Fibroblast of the aortic adventitia (primary cell): Measurements from ENCODE around the gene RPL13. TPM values are rescaled to one million over a fixed set of nuclear protein-coding genes. Genes with fewer than 3 reads are reported as not detected.

Experiments
- DNase-seq: peaks from one replicate; pipeline ENCODE4 v3.0.0-alpha.2; 2010; ENCODE audit warnings: low read depth
- H3K4me3 ChIP-seq: 2 replicates; pipeline ENCODE4 v1.5.1; 2011; ENCODE audit warnings: low read depth, mild to moderate bottlenecking, control low read depth, low read length, moderate library complexity
- total RNA-seq: library from RNA; depleted of rRNA; stranded (reverse); fragments of >200 nt; gene quantifications from 2 replicates; pipeline ENCODE4 v1.2.3, GENCODE V29; 2012; ENCODE audit warnings: low replicate concordance
- TF ChIP-seq, protein P1 (sequence below): IDR thresholded peaks from 2 replicates; pipeline ENCODE4 v1.5.1; 2011; ENCODE audit warnings: mild to moderate bottlenecking, low read length, control low read depth, inconsistent platforms; ENCODE audit not compliant: insufficient read depth

RPL13 gene
- total RNA-seq, 1 donor = 3,366 TPM

DNA sequence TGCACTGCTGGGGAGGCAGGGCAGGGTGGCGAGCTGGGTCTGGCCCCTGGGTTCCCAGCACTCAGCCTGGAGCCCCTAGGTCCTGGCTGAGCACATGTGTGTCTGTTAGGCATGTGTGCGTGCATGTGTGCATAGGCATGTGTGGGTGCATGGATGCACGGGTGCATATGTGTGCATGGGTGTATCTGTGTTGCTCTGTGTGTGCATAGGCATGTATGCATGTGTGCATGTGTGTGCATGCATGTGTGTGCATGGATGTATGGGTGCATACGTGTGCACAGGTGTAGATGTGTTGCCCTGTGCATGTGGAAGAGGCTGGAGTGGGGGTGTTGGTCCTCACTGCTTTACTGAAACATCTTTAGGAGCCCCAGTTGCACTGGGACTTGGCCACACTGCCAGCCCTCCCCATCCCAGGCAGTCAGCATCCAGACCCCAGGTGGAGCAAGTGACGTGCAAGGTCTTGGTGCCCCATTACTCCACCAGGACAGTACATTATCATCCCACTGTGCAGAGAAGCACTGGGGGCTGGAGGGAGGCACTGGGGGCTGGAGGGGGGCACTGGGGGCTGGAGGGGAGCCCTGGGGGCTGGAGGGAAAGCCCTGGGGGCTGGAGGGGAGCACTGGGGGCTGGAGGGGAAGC lies 42.6 kb downstream of the RPL13 start:
- TF ChIP-seq, protein P1, sequence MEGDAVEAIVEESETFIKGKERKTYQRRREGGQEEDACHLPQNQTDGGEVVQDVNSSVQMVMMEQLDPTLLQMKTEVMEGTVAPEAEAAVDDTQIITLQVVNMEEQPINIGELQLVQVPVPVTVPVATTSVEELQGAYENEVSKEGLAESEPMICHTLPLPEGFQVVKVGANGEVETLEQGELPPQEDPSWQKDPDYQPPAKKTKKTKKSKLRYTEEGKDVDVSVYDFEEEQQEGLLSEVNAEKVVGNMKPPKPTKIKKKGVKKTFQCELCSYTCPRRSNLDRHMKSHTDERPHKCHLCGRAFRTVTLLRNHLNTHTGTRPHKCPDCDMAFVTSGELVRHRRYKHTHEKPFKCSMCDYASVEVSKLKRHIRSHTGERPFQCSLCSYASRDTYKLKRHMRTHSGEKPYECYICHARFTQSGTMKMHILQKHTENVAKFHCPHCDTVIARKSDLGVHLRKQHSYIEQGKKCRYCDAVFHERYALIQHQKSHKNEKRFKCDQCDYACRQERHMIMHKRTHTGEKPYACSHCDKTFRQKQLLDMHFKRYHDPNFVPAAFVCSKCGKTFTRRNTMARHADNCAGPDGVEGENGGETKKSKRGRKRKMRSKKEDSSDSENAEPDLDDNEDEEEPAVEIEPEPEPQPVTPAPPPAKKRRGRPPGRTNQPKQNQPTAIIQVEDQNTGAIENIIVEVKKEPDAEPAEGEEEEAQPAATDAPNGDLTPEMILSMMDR = no peak
- H3K4me3 ChIP-seq = no peak overlapping the region
- DNase-seq = no peak

DNA sequence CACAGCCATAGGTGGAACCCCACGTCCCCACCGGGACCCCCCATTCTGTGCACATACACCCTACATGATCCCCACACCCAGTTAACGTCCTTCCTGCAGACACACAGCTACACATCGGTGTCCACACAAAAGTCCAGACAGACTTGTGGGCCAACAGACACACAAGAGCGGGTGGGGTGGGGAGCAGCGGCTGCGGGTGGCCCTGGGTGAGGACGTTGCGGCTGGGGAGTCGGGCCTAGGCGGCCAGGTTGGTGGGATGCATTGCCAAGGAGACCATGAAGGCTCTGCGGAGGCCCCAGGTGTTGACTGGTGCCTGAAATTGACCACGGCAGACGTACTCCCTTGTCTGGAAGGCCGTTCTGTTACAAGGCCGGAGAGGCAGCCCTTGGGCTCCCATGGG lies 44.3 kb downstream of the RPL13 start:
- DNase-seq = no peak
- TF ChIP-seq, protein P1 = no peak
- H3K4me3 ChIP-seq = no peak overlapping the region

DNA sequence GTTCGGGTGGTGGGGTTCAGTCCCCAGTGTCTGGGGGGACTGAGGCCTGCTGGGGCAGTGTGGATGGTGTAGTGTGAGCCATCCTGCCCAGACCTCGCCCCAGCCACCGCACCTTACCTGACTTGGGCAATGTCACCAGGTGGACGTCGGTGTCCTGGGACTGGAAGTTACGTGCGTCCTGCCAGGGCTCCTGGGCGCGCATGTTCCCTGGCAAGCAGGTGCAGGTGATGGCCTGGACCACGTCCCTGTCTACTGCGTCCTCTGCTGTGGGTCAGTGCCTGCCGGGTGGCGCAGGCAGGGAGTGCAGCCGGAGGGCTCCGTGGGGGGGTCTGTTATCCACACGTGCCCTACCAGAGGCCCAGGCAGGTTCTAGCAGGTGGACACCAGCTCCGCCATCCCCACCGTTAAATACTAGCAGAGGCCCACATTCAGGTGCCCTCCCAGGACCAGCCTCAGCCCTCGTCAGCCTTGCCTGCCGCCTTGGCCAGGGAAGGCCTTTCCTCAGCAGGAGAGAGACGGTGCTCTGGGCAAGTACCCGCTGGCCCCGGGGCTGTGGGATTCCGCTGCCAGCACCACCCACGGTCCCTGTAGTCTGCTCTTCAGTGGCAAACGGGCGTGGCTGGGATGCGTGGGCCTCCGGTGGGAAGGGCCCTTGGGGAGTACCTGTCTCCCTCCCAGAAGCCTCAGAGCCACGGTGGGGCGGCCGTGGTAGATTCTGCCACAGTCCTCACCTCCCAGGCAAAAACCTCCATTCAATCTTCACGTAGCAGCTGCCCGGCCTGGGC lies 44.9 kb downstream of the RPL13 start:
- TF ChIP-seq, protein P1 = no peak
- H3K4me3 ChIP-seq = no peak overlapping the region

DNA sequence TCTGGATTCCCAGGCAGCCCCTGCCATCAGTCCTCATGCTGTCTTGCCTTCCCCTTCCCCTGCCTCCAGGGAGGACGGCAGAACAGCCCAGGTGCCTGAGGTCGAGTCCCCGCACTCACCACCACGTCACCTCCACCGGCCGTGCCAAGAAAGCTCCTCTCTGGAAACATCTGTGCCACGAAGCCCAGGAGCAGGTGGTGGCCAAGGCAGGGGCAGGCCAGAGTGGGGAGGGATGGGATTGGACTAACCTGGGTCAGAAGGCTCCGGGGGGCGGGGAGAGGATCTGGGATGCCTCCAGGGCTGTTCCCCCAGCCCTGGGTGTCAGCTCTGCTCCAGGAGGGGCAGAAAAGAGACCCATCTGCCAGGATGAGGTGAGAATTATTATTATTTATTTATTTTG lies 45.5 kb downstream of the RPL13 start:
- TF ChIP-seq, protein P1 = no peak
- H3K4me3 ChIP-seq = no peak overlapping the region
- no peak for DNase-seq

More for the DNA sequence above, 44.9 kb downstream of the RPL13 start:
- DNase-seq = no peak

DNA sequence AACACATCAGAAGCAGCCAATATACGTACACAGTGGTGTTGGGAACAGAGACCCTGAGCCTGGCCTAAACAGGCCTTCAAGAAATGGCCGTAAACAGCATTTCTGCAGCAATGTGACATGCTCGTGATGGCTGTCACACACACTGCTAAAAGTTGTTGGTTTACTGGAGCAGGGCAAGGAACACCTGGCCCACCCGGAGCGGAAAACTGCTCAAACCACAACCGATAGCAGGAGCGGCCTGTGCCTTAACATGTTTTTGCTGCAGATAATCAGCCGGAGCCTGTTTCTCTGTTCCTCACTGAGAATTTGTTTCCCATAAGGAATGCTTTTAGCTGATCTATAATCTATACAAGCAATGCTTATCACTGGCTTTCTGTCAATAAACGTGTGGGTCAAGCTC lies 47.0 kb downstream of the RPL13 start:
- TF ChIP-seq, protein P1 = no peak
- DNase-seq = no peak
- H3K4me3 ChIP-seq = no peak overlapping the region

DNA sequence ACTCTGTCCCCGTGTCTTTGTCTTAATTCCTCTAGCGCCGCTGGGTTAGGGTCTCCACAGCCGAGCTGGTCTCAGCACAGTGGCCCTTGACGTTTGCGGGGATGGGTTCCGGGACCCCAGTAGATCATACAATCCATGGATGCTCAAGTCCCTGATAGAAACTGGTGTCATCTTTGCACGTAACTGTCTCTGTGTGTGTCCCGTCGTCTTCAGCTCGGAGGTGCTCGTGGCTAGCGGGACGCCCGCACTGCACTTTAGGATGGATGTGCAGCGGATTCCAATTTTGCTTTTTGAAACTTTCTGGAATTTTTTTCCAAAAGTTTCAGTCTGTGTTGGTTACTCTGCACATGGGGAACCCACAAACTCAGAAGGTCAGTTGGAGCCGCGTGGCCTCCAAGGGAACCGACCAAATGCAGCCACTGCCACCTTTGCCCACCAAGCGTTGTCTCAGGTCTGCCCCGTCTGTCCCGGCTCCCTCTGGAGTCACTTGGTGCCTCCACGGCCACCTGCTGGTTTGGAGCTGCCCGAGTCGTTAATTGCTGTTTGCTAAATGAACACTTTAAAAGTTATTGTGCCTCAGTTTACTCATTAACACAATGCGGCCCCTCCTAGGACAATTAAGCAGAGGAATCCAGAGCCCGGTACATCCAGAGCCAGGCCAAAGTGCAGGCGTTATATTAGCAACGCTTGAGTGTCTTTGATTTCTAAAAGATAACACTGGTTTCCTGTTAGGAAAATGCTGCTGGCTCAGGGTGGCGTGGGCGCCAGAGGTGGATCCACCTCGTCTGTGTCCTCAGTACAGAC lies 47.7 kb downstream of the RPL13 start:
- H3K4me3 ChIP-seq = no peak overlapping the region
- TF ChIP-seq, protein P1 = no peak

More for the DNA sequence above, 47.7 kb downstream of the RPL13 start:
- no peak for DNase-seq
